Breast epithelium (tissue), 4 donors: ENCODE measurements around the gene RHEX. TPM values are rescaled to one million over a fixed set of nuclear protein-coding genes. Genes with fewer than 3 reads are reported as not detected.

Experiments used
- DNase-seq, 2 donors: peaks; one replicate each; pipeline ENCODE4 v3.0.0-alpha.2; 2019; ENCODE audit warnings: low spot score in 2 of 2
- H3K27ac ChIP-seq, 2 donors: fragments of 200-600 bp; sonication (generic) in 1 of 2; one replicate each; pipeline ENCODE4 v1.5.1; 2016 to 2019; ENCODE audit warnings: mild to moderate bottlenecking in 1 of 2
- H3K27me3 ChIP-seq, 2 donors: fragments of 200-600 bp; sonication (generic) in 1 of 2; one replicate each; pipeline versions ENCODE4 v1.5.1 to v1.6.0; 2017 to 2019; ENCODE audit warnings: control low read depth in 1 of 2, mild to moderate bottlenecking in 1 of 2
- H3K36me3 ChIP-seq: fragments of 200-600 bp; one replicate; pipeline ENCODE4 v1.5.1; 2019
- H3K4me1 ChIP-seq, 2 donors: fragments of 200-600 bp; sonication (generic); one replicate each; pipeline ENCODE4 v1.5.1; 2016 to 2019; ENCODE audit warnings: control low read depth in 1 of 2
- H3K4me3 ChIP-seq, 3 donors: fragments of 200-600 bp; sonication (generic); 1 replicate in 2 of 3; 2 replicates in 1 of 3; pipeline ENCODE4 v1.5.1; 2016 to 2019; ENCODE audit warnings: mild to moderate bottlenecking in 3 of 3, moderate library complexity in 2 of 3
- H3K9me3 ChIP-seq, 2 donors: fragments of 200-600 bp; sonication (generic) in 1 of 2; one replicate each; pipeline ENCODE4 v1.5.1; 2016 to 2019; ENCODE audit warnings: control low read depth in 1 of 2
- CTCF ChIP-seq, 3 donors: fragments of 450-650 bp; IDR thresholded peaks; one replicate each; pipeline ENCODE4 v1.5.1; 2016 to 2017; ENCODE audit warnings: antibody characterized with exemption in 3 of 3, mild to moderate bottlenecking in 3 of 3, moderate library complexity in 3 of 3
- POLR2A ChIP-seq: fragments of 450-650 bp; IDR thresholded peaks from one replicate; pipeline ENCODE4 v1.6.1; 2016; ENCODE audit warnings: antibody characterized with exemption, mild to moderate bottlenecking, moderate library complexity
- POLR2AphosphoS5 ChIP-seq, 3 donors: sonication (generic); formaldehyde crosslinking; IDR thresholded peaks; one replicate each; pipeline ENCODE4 v1.6.1; 2017; ENCODE audit warnings: antibody characterized with exemption in 3 of 3
- intact Hi-C: fragments of 100-400 bp; cut with DNase I; formaldehyde crosslinking; loops from one replicate; pipeline ENCODE4 v1.15.1; 2023; ENCODE audit warnings: low total_unique reads
- total RNA-seq, 3 donors: library from RNA; depleted of rRNA; stranded (reverse); fragments of >200 nt; gene quantifications; one replicate each; pipeline ENCODE4 v1.1.0, GENCODE V29; 2016

RHEX gene
- total RNA-seq, 3 donors from 2014 or later, result 0.98 to 20.6 (median 4.4) TPM

- H3K4me3 ChIP-seq, result no peak overlapping the region
- intact Hi-C loops, result no loop called here
Observed at GRCh38 chr1:206014601-206015000, 38.4 kb upstream of the RHEX start.

GRCh38 chr1:206015071-206015470 lies 37.9 kb upstream of the RHEX start:
- no peak for TF ChIP-seq CTCF (IDR thresholded peaks at IDR 0.05)
- TF ChIP-seq POLR2A, result no peak
- no peak for TF ChIP-seq POLR2AphosphoS5 (IDR thresholded peaks at IDR 0.05)
- Histone ChIP-seq H3K36me3 (no peaks in the 10 kb centered on the region), H3K4me3 (no peak overlapping the region), H3K9me3 (no peaks in the 10 kb centered on the region), H3K27me3 (no peaks in the 10 kb centered on the region), H3K27ac (no peak overlapping the region), H3K4me1 (no peaks in the 10 kb centered on the region)
- DNase-seq, result no peak
- intact Hi-C loops, result no loop called here

More at GRCh38 chr1:206014601-206015000, 38.4 kb upstream of the RHEX start:
- Histone ChIP-seq H3K9me3 (no peaks in the 10 kb centered on the region), H3K36me3 (no peaks in the 10 kb centered on the region), H3K27me3 (no peaks in the 10 kb centered on the region), H3K27ac (no peak overlapping the region), H3K4me1 (no peaks in the 10 kb centered on the region)
- TF ChIP-seq CTCF (IDR thresholded peaks at IDR 0.05), result no peak
- TF ChIP-seq POLR2A, result no peak
- TF ChIP-seq POLR2AphosphoS5 (IDR thresholded peaks at IDR 0.05), result no peak
- DNase-seq, result no peak

- intact Hi-C loops, result no loop called here
- no peaks in the 10 kb centered on the region for H3K36me3 ChIP-seq
- TF ChIP-seq POLR2A (no peak), CTCF (IDR thresholded peaks at IDR 0.05) (no peak), POLR2AphosphoS5 (IDR thresholded peaks at IDR 0.05) (no peak)
Observed at GRCh38 chr1:206020393-206021007, 32.5 kb upstream of the RHEX start.

GRCh38 chr1:206021008-206021625 lies 31.9 kb upstream of the RHEX start:
- Histone ChIP-seq H3K36me3 (no peaks in the 10 kb centered on the region), H3K27me3 (no peaks in the 10 kb centered on the region)
- TF ChIP-seq POLR2AphosphoS5 (IDR thresholded peaks at IDR 0.05) (no peak), POLR2A (no peak), CTCF (IDR thresholded peaks at IDR 0.05) (no peak)

More at GRCh38 chr1:206020393-206021007, 32.5 kb upstream of the RHEX start:
- Histone ChIP-seq H3K4me1 (no peaks in the 10 kb centered on the region), H3K27me3 (no peaks in the 10 kb centered on the region), H3K9me3 (no peaks in the 10 kb centered on the region), H3K4me3 (no peak overlapping the region), H3K27ac (no peak overlapping the region)
- no peak for DNase-seq

GRCh38 chr1:206021626-206022365 lies 31.2 kb upstream of the RHEX start:
- H3K4me1 ChIP-seq, result no peaks in the 10 kb centered on the region
- H3K36me3 ChIP-seq, result no peaks in the 10 kb centered on the region
- H3K4me3 ChIP-seq, result no peak overlapping the region
- no peaks in the 10 kb centered on the region for H3K9me3 ChIP-seq
- no peak overlapping the region for H3K27ac ChIP-seq
- DNase-seq, result no peak
- TF ChIP-seq POLR2A, result no peak
- TF ChIP-seq CTCF (IDR thresholded peaks at IDR 0.05), result no peak
- TF ChIP-seq POLR2AphosphoS5 (IDR thresholded peaks at IDR 0.05), result no peak
- no peaks in the 10 kb centered on the region for H3K27me3 ChIP-seq
- intact Hi-C loops, result no loop called here

More at GRCh38 chr1:206021008-206021625, 31.9 kb upstream of the RHEX start:
- intact Hi-C loops, result no loop called here
- Histone ChIP-seq H3K4me1 (no peaks in the 10 kb centered on the region), H3K27ac (no peak overlapping the region), H3K4me3 (no peak overlapping the region), H3K9me3 (no peaks in the 10 kb centered on the region)
- no peak for DNase-seq
